Measurements from ENCODE around the gene RERE.

The RERE gene

GRCh38 chr1:8493916-8494540 is 323.4 kb downstream of the RERE start:
- H3K27ac Mint-ChIP-seq = no peak overlapping the region
- DNase-seq = no peak
- H3K4me3 Mint-ChIP-seq = no peak overlapping the region
- ATAC-seq = no peak
- H3K4me1 Mint-ChIP-seq = peaks cover 44% of the 10 kb centered on the region
- H3K27me3 Mint-ChIP-seq = no peaks in the 10 kb centered on the region
- peaks cover 0 to 4% of the 10 kb centered on the region in 2 donors for H3K9me3 Mint-ChIP-seq

GRCh38 chr1:8487249-8487648 is 330.2 kb downstream of the RERE start:
- ATAC-seq (no peak), DNase-seq (no peak)
- H3K9me3 Mint-ChIP-seq = no peaks in the 10 kb centered on the region
- H3K4me1 Mint-ChIP-seq = peaks cover 7% of the 10 kb centered on the region
- no peaks in the 10 kb centered on the region for H3K27me3 Mint-ChIP-seq
- no peak overlapping the region for H3K4me3 Mint-ChIP-seq
- no peak overlapping the region for H3K27ac Mint-ChIP-seq

GRCh38 chr1:8486047-8486446 is 331.4 kb downstream of the RERE start:
- ATAC-seq = no peak
- H3K27me3 Mint-ChIP-seq = no peaks in the 10 kb centered on the region
- H3K4me3 Mint-ChIP-seq = no peak overlapping the region
- no peak overlapping the region for H3K27ac Mint-ChIP-seq
- DNase-seq = no peak
- H3K4me1 Mint-ChIP-seq = no peaks in the 10 kb centered on the region
- H3K9me3 Mint-ChIP-seq = no peaks in the 10 kb centered on the region

- DNase-seq (no peak), ATAC-seq (no peak)
- H3K9me3 Mint-ChIP-seq = no peaks in the 10 kb centered on the region
- H3K27ac Mint-ChIP-seq = no peak overlapping the region
- no peaks in the 10 kb centered on the region for H3K27me3 Mint-ChIP-seq
- H3K4me3 Mint-ChIP-seq = no peak overlapping the region
- peaks cover 1% of the 10 kb centered on the region for H3K4me1 Mint-ChIP-seq
Observed at GRCh38 chr1:8483586-8483985, 333.9 kb downstream of the RERE start.

GRCh38 chr1:8482979-8483381 is 334.5 kb downstream of the RERE start:
- no peak overlapping the region for H3K27ac Mint-ChIP-seq
- H3K27me3 Mint-ChIP-seq = no peaks in the 10 kb centered on the region
- H3K4me1 Mint-ChIP-seq = peaks cover 7% of the 10 kb centered on the region
- H3K9me3 Mint-ChIP-seq = no peaks in the 10 kb centered on the region
- no peak for DNase-seq
- no peak overlapping the region for H3K4me3 Mint-ChIP-seq
- ATAC-seq = no peak

- no peaks in the 10 kb centered on the region for H3K27me3 Mint-ChIP-seq
- peaks cover 19% of the 10 kb centered on the region for H3K4me1 Mint-ChIP-seq
- no peak overlapping the region for H3K27ac Mint-ChIP-seq
- DNase-seq (no peak), ATAC-seq (no peak)
- no peak overlapping the region for H3K4me3 Mint-ChIP-seq
- H3K9me3 Mint-ChIP-seq = no peaks in the 10 kb centered on the region
Observed at GRCh38 chr1:8481650-8482380, 335.6 kb downstream of the RERE start.

GRCh38 chr1:8478566-8478965 is 338.9 kb downstream of the RERE start:
- H3K9me3 Mint-ChIP-seq = no peaks in the 10 kb centered on the region
- no peaks in the 10 kb centered on the region for H3K27me3 Mint-ChIP-seq
- peaks cover 36% of the 10 kb centered on the region for H3K4me1 Mint-ChIP-seq
- ATAC-seq = no peak
- no peak overlapping the region for H3K4me3 Mint-ChIP-seq
- no peak overlapping the region for H3K27ac Mint-ChIP-seq
- DNase-seq = no peak

- Mint-ChIP-seq H3K27me3 (no peaks in the 10 kb centered on the region), H3K9me3 (no peaks in the 10 kb centered on the region), H3K27ac (peak overlapping the region; percentile 77 to 91), H3K4me3 (no peak overlapping the region), H3K4me1 (peaks cover 42% of the 10 kb centered on the region)
- ATAC-seq (no peak), DNase-seq (no peak)
Observed at GRCh38 chr1:8477983-8478362, 339.5 kb downstream of the RERE start.

GRCh38 chr1:8477166-8477982 is 340.1 kb downstream of the RERE start:
- Mint-ChIP-seq H3K9me3 (no peaks in the 10 kb centered on the region), H3K27ac (peak overlapping the region; percentile 77 to 91), H3K27me3 (no peaks in the 10 kb centered on the region), H3K4me1 (peaks cover 48% of the 10 kb centered on the region), H3K4me3 (peak overlapping the region; percentile 25 to 44)
- DNase-seq (peak; percentile 26 to 53), ATAC-seq (peak; percentile 95)

GRCh38 chr1:8476006-8476405 is 341.4 kb downstream of the RERE start:
- no peaks in the 10 kb centered on the region for H3K27me3 Mint-ChIP-seq
- no peak overlapping the region for H3K4me3 Mint-ChIP-seq
- H3K4me1 Mint-ChIP-seq = peaks cover 60% of the 10 kb centered on the region
- DNase-seq (no peak), ATAC-seq (no peak)
- H3K9me3 Mint-ChIP-seq = no peaks in the 10 kb centered on the region
- no peak overlapping the region for H3K27ac Mint-ChIP-seq

- Mint-ChIP-seq H3K27ac (no peak overlapping the region), H3K4me1 (peaks cover 60% of the 10 kb centered on the region)
Observed at GRCh38 chr1:8474369-8474768, 343.1 kb downstream of the RERE start.

GRCh38 chr1:8473891-8474300 is 343.5 kb downstream of the RERE start:
- ATAC-seq = no peak
- H3K4me1 Mint-ChIP-seq = peaks cover 60% of the 10 kb centered on the region
- H3K27ac Mint-ChIP-seq = no peak overlapping the region
- H3K4me3 Mint-ChIP-seq = no peak overlapping the region
- H3K9me3 Mint-ChIP-seq = no peaks in the 10 kb centered on the region
- DNase-seq = no peak
- no peaks in the 10 kb centered on the region for H3K27me3 Mint-ChIP-seq

More at GRCh38 chr1:8474369-8474768, 343.1 kb downstream of the RERE start:
- ATAC-seq = no peak
- no peaks in the 10 kb centered on the region for H3K9me3 Mint-ChIP-seq
- H3K4me3 Mint-ChIP-seq = no peak overlapping the region
- H3K27me3 Mint-ChIP-seq = no peaks in the 10 kb centered on the region
- no peak for DNase-seq

- H3K27ac Mint-ChIP-seq = no peak overlapping the region
- DNase-seq = no peak
Observed at GRCh38 chr1:8473121-8473875, 344.1 kb downstream of the RERE start.

GRCh38 chr1:8472668-8473067 is 344.8 kb downstream of the RERE start:
- peak overlapping the region in 1 of 2 donors; percentile 19 for H3K4me3 Mint-ChIP-seq
- H3K27me3 Mint-ChIP-seq = no peaks in the 10 kb centered on the region
- H3K27ac Mint-ChIP-seq = no peak overlapping the region
- peaks cover 50% of the 10 kb centered on the region for H3K4me1 Mint-ChIP-seq
- H3K9me3 Mint-ChIP-seq = no peaks in the 10 kb centered on the region
- peak; percentile 35 to 43 for DNase-seq
- ATAC-seq = peak; percentile 76

More at GRCh38 chr1:8473121-8473875, 344.1 kb downstream of the RERE start:
- no peaks in the 10 kb centered on the region for H3K9me3 Mint-ChIP-seq
- H3K4me1 Mint-ChIP-seq = peaks cover 56% of the 10 kb centered on the region
- no peak overlapping the region for H3K4me3 Mint-ChIP-seq
- H3K27me3 Mint-ChIP-seq = no peaks in the 10 kb centered on the region
- ATAC-seq = no peak

GRCh38 chr1:8471451-8471850 is 346.0 kb downstream of the RERE start:
- Mint-ChIP-seq H3K4me3 (no peak overlapping the region), H3K9me3 (no peaks in the 10 kb centered on the region), H3K27ac (no peak overlapping the region), H3K4me1 (peaks cover 38% of the 10 kb centered on the region), H3K27me3 (no peaks in the 10 kb centered on the region)
- ATAC-seq = no peak
- DNase-seq = no peak
